ENCODE results near the gene TNFRSF8. TPM values are rescaled to one million over a fixed set of nuclear protein-coding genes. Genes with fewer than 3 reads are reported as not detected.
A peak's percentile ranks its signal among the peaks of the same experiment; 100 is the strongest.

TNFRSF8 gene
- total RNA-seq, 1 donor from 2014 or later, result not detected

- Mint-ChIP-seq H3K36me3 (ENCODE audit: low read depth) (no peaks in the 10 kb centered on the region), H3K27me3 (ENCODE audit: low read depth) (peaks cover 3% of the 10 kb centered on the region), H3K27ac (ENCODE audit: unreplicated experiment) (no peak overlapping the region), H3K9me3 (no peaks in the 10 kb centered on the region), H3K4me1 (peaks cover 53% of the 10 kb centered on the region), H3K4me3 (no peak overlapping the region)
- no peak for DNase-seq (ENCODE audit: low read depth, low spot score)
- no peak for TF ChIP-seq CTCF (conservative IDR thresholded peaks at IDR 0.05)
Observed at GRCh38 chr1:12173631-12174121, 110.6 kb downstream of the TNFRSF8 start.

GRCh38 chr1:12174924-12175810 is 112.1 kb downstream of the TNFRSF8 start:
- peak; percentile 65 for DNase-seq (ENCODE audit: low read depth, low spot score)

DNA sequence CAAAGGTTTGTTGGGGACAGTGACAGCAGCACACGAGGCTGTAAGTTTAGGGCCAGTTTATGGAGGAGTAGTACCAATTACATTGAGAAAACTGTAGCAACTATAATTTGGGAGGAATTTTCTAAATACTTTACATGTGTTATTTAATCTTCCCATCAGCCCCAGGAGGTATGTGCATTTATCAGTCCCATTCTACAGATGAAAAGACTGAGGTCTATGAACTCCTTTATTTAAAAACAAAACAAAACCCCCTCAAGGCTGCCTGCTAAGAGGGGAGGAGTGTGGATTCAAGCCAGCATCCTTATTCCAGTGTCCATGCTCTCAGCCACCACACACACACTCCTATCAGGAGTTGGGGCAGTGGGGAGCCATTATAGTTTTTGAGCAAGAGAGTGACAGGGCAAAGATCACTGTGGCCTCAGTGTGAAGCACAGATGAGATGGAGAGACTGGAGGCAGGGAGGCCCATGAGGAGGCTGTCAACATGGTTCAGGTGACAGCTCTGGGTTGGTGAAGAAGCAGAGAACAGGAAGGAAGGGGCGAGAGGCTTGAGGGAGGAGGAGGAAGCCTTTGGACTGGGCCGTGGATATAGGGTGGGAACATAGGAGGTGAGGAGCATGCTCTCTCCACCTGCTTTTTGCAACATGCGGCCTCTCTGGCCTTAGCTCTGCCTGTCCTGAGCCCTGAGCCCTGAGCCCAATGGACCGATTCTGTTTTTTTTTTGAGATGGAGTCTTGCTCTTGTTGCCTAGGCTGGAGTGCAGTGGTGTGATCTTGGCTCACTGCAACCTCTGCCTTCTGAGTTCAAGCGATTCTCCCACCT is 113.4 kb downstream of the TNFRSF8 start:
- Mint-ChIP-seq H3K36me3 (ENCODE audit: low read depth) (no peaks in the 10 kb centered on the region), H3K4me3 (no peak overlapping the region)

More at GRCh38 chr1:12174924-12175810, 112.1 kb downstream of the TNFRSF8 start:
- Mint-ChIP-seq H3K4me1 (peaks cover 54% of the 10 kb centered on the region), H3K36me3 (ENCODE audit: low read depth) (no peaks in the 10 kb centered on the region), H3K4me3 (peak overlapping the region; percentile 27), H3K9me3 (no peaks in the 10 kb centered on the region), H3K27ac (ENCODE audit: unreplicated experiment) (peak overlapping the region; percentile 92), H3K27me3 (ENCODE audit: low read depth) (no peaks in the 10 kb centered on the region)
- TF ChIP-seq CTCF (conservative IDR thresholded peaks at IDR 0.05), result no peak

DNA sequence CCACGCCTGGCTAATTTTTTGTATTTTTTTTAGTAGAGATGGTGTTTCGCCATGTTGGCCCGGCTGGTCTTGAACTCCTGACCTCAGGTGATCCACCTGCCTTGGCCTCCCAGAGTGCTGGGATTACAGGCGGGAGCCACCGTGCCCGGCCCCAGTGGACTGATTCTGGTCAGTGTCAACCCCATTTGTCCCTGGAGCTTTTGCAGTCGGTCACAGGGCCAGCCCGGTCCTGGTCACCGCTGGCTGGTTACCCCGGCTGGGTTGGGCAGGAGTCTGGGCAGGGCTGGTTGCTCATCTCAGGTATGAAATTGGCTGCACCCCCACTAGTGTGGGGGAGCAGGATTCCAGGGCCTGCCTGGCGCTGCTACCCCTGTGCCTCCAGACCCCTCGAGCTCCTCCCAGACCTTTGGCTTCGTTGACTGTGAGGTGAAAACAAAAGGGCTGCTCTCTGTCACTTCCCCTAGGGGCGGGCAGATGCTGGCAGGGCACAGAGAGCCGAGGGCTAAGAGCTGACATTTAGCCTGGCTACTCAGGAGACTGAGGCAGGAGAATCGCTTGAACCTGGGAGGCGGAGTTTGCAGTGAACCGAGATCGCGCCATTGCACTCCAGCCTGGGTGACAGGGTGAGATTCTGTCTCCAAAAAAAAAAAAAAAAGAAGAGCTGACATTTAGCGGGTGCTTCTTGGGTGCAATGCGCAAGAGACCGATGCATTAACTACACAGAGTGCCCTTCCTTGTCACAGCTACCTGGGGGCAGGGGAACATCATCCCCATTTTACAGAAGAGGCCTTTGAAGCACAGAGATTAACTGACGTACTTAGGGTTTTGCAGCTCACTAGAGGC is 114.3 kb downstream of the TNFRSF8 start:
- DNase-seq (ENCODE audit: low read depth, low spot score), result no peak

More for the DNA sequence above, 113.4 kb downstream of the TNFRSF8 start:
- Mint-ChIP-seq H3K27ac (ENCODE audit: unreplicated experiment) (no peak overlapping the region), H3K27me3 (ENCODE audit: low read depth) (no peaks in the 10 kb centered on the region), H3K4me1 (peaks cover 53% of the 10 kb centered on the region), H3K9me3 (no peaks in the 10 kb centered on the region)
- TF ChIP-seq CTCF (conservative IDR thresholded peaks at IDR 0.05), result no peak
- DNase-seq (ENCODE audit: low read depth, low spot score), result no peak

More for the DNA sequence above, 114.3 kb downstream of the TNFRSF8 start:
- H3K4me1 Mint-ChIP-seq, result peaks cover 60% of the 10 kb centered on the region
- TF ChIP-seq CTCF (conservative IDR thresholded peaks at IDR 0.05), result no peak
- H3K9me3 Mint-ChIP-seq, result no peaks in the 10 kb centered on the region
- H3K27ac Mint-ChIP-seq (ENCODE audit: unreplicated experiment), result no peak overlapping the region
- no peak overlapping the region for H3K4me3 Mint-ChIP-seq
- H3K36me3 Mint-ChIP-seq (ENCODE audit: low read depth), result no peaks in the 10 kb centered on the region
- no peaks in the 10 kb centered on the region for H3K27me3 Mint-ChIP-seq (ENCODE audit: low read depth)
